Astrocyte (in vitro differentiated cells and primary cell): ENCODE results near the gene BCL3. TPM values are rescaled to one million over a fixed set of nuclear protein-coding genes. Genes with fewer than 3 reads are reported as not detected.

Source experiments
- DNase-seq: peaks from one replicate; pipeline ENCODE4 v3.0.0-alpha.2; 2010; ENCODE audit warnings: low read depth
- FAIRE-seq: peaks from 2 replicates; lab custom pipeline; 2011; peaks lifted over from hg19 to GRCh38; lab: Jason Lieb, UNC
- H2AFZ ChIP-seq: 2 replicates; pipeline ENCODE4 v1.6.0; 2012; ENCODE audit warnings: low read depth, low read length, inconsistent platforms
- H3K27ac ChIP-seq: 2 replicates; pipeline ENCODE4 v1.5.1; 2011; ENCODE audit warnings: low read depth, low read length, inconsistent platforms
- H3K27me3 ChIP-seq: 2 replicates; pipeline ENCODE4 v1.6.0; 2011; ENCODE audit warnings: low read length, inconsistent platforms; ENCODE audit not compliant: insufficient read depth
- H3K36me3 ChIP-seq: 2 replicates; pipeline ENCODE4 v1.5.1; 2011; ENCODE audit warnings: low read length, inconsistent platforms; ENCODE audit not compliant: insufficient read depth
- H3K4me1 ChIP-seq: 2 replicates; pipeline ENCODE4 v1.5.1; 2011; ENCODE audit warnings: low read length, inconsistent platforms; ENCODE audit not compliant: insufficient read depth
- H3K4me2 ChIP-seq: 2 replicates; pipeline ENCODE4 v1.6.0; 2012; ENCODE audit warnings: low read length, inconsistent platforms
- H3K4me3 ChIP-seq: 2 replicates; pipeline ENCODE4 v1.5.1; 2011; ENCODE audit warnings: low read depth, mild to moderate bottlenecking, low read length, inconsistent platforms; ENCODE audit not compliant: insufficient read depth
- H3K79me2 ChIP-seq: 2 replicates; pipeline ENCODE4 v1.6.0; 2012; ENCODE audit warnings: mild to moderate bottlenecking, low read length, inconsistent platforms; ENCODE audit not compliant: insufficient read depth
- H3K9ac ChIP-seq: 2 replicates; pipeline ENCODE4 v1.6.0; 2012; ENCODE audit warnings: mild to moderate bottlenecking, low read length, inconsistent platforms
- H3K9me3 ChIP-seq: 2 replicates; pipeline ENCODE4 v1.5.1; 2012; ENCODE audit warnings: low read depth, mild to moderate bottlenecking, low read length, inconsistent platforms; ENCODE audit not compliant: insufficient read depth
- H4K20me1 ChIP-seq: 2 replicates; pipeline ENCODE4 v1.6.0; 2012; ENCODE audit warnings: low read length, inconsistent platforms; ENCODE audit not compliant: insufficient read depth
- H3K27ac Mint-ChIP-seq: one replicate; pipeline ENCODE4 v1.8.0; 2021; ENCODE audit warnings: mild to moderate bottlenecking, mixed read lengths; ENCODE audit not compliant: unreplicated experiment
- H3K27me3 Mint-ChIP-seq: one replicate; pipeline ENCODE4 v1.8.0; 2021; ENCODE audit warnings: low read depth, mixed read lengths; ENCODE audit not compliant: unreplicated experiment
- H3K36me3 Mint-ChIP-seq: one replicate; pipeline ENCODE4 v1.8.0; 2021; ENCODE audit warnings: low read depth, mixed read lengths; ENCODE audit not compliant: unreplicated experiment
- H3K4me1 Mint-ChIP-seq: one replicate; pipeline ENCODE4 v1.8.0; 2021; ENCODE audit warnings: low read depth, mixed read lengths; ENCODE audit not compliant: unreplicated experiment
- H3K4me3 Mint-ChIP-seq: one replicate; pipeline ENCODE4 v1.8.0; 2021; ENCODE audit warnings: mild to moderate bottlenecking, moderate library complexity, mixed read lengths; ENCODE audit not compliant: unreplicated experiment
- H3K9me3 Mint-ChIP-seq: one replicate; pipeline ENCODE4 v1.8.0; 2021; ENCODE audit warnings: mild to moderate bottlenecking, mixed read lengths; ENCODE audit not compliant: unreplicated experiment
- CTCF ChIP-seq: IDR thresholded peaks from 2 replicates; pipeline ENCODE4 v1.5.1; 2011; ENCODE audit warnings: low read depth, mild to moderate bottlenecking, inconsistent platforms, low read length, moderate library complexity; ENCODE audit not compliant: insufficient read depth
- EZH2 ChIP-seq: IDR thresholded peaks from 2 replicates; pipeline ENCODE4 v1.6.1; 2012; ENCODE audit warnings: mild to moderate bottlenecking, low read length, inconsistent platforms; ENCODE audit not compliant: insufficient read depth
- total RNA-seq: library from RNA; stranded (reverse); gene quantifications from 2 replicates; pipeline ENCODE4 v1.2.1, GENCODE V29; 2021

BCL3 gene
- total RNA-seq, 1 donor from 2014 or later = 17.3 TPM

GRCh38 chr19:44782729-44783128 lies 34.2 kb downstream of the BCL3 start:
- Histone ChIP-seq H2AFZ (no peak overlapping the region), H3K9ac (no peak overlapping the region), H4K20me1 (no peaks in the 10 kb centered on the region), H3K27me3 (no peaks in the 10 kb centered on the region), H3K36me3 (no peaks in the 10 kb centered on the region), H3K27ac (no peak overlapping the region), H3K4me3 (no peak overlapping the region), H3K9me3 (no peaks in the 10 kb centered on the region), H3K79me2 (no peaks in the 10 kb centered on the region), H3K4me2 (no peak overlapping the region), H3K4me1 (no peaks in the 10 kb centered on the region)
- Mint-ChIP-seq H3K27ac (no peak overlapping the region), H3K4me1 (no peaks in the 10 kb centered on the region), H3K9me3 (peaks cover 2% of the 10 kb centered on the region), H3K27me3 (peaks cover 5% of the 10 kb centered on the region), H3K36me3 (no peaks in the 10 kb centered on the region), H3K4me3 (peak overlapping the region; percentile 42)
- TF ChIP-seq EZH2 (no peak), CTCF (no peak)
- FAIRE-seq (no peak), DNase-seq (no peak)

GRCh38 chr19:44783545-44783944 lies 35.0 kb downstream of the BCL3 start:
- no peaks in the 10 kb centered on the region for H4K20me1 ChIP-seq
- Mint-ChIP-seq H3K27me3 (peaks cover 5% of the 10 kb centered on the region), H3K36me3 (no peaks in the 10 kb centered on the region), H3K27ac (no peak overlapping the region), H3K4me3 (no peak overlapping the region), H3K9me3 (peaks cover 2% of the 10 kb centered on the region), H3K4me1 (no peaks in the 10 kb centered on the region)
- no peaks in the 10 kb centered on the region for H3K9me3 ChIP-seq
- no peaks in the 10 kb centered on the region for H3K36me3 ChIP-seq
- H3K9ac ChIP-seq = no peak overlapping the region
- H3K27ac ChIP-seq = no peak overlapping the region
- DNase-seq (no peak), FAIRE-seq (no peak)
- no peak overlapping the region for H2AFZ ChIP-seq
- H3K4me2 ChIP-seq = no peak overlapping the region
- no peaks in the 10 kb centered on the region for H3K79me2 ChIP-seq
- H3K4me1 ChIP-seq = no peaks in the 10 kb centered on the region
- H3K4me3 ChIP-seq = no peak overlapping the region
- TF ChIP-seq CTCF (no peak), EZH2 (no peak)
- no peaks in the 10 kb centered on the region for H3K27me3 ChIP-seq

- H4K20me1 ChIP-seq = no peaks in the 10 kb centered on the region
- Mint-ChIP-seq H3K27ac (no peak overlapping the region), H3K9me3 (peaks cover 2% of the 10 kb centered on the region), H3K4me3 (no peak overlapping the region), H3K36me3 (no peaks in the 10 kb centered on the region), H3K27me3 (peaks cover 5% of the 10 kb centered on the region), H3K4me1 (no peaks in the 10 kb centered on the region)
- DNase-seq = no peak
- no peak overlapping the region for H3K27ac ChIP-seq
- no peaks in the 10 kb centered on the region for H3K36me3 ChIP-seq
- no peak overlapping the region for H3K4me2 ChIP-seq
- H3K9me3 ChIP-seq = no peaks in the 10 kb centered on the region
- no peaks in the 10 kb centered on the region for H3K79me2 ChIP-seq
- H2AFZ ChIP-seq = no peak overlapping the region
- no peaks in the 10 kb centered on the region for H3K4me1 ChIP-seq
- no peak overlapping the region for H3K4me3 ChIP-seq
- FAIRE-seq = no peak
- no peaks in the 10 kb centered on the region for H3K27me3 ChIP-seq
- H3K9ac ChIP-seq = no peak overlapping the region
- TF ChIP-seq EZH2 (no peak), CTCF (no peak)
Observed at GRCh38 chr19:44785271-44785670, 36.8 kb downstream of the BCL3 start.
